ENCODE data around the gene PLPP4.

The PLPP4 gene

GRCh38 chr10:120606051-120606764, 149.2 kb downstream of the PLPP4 start:
- POLR2A ChIA-PET = no interaction called here
- TF ChIP-seq CTCF (IDR thresholded peaks at IDR 0.05; ENCODE audit: control extremely low read depth, extremely low read depth, low read depth, missing control alignments) = no peak
- DNase-seq (ENCODE audit: extremely low spot score) = no peak
- CTCF ChIA-PET = no interaction called here

DNA sequence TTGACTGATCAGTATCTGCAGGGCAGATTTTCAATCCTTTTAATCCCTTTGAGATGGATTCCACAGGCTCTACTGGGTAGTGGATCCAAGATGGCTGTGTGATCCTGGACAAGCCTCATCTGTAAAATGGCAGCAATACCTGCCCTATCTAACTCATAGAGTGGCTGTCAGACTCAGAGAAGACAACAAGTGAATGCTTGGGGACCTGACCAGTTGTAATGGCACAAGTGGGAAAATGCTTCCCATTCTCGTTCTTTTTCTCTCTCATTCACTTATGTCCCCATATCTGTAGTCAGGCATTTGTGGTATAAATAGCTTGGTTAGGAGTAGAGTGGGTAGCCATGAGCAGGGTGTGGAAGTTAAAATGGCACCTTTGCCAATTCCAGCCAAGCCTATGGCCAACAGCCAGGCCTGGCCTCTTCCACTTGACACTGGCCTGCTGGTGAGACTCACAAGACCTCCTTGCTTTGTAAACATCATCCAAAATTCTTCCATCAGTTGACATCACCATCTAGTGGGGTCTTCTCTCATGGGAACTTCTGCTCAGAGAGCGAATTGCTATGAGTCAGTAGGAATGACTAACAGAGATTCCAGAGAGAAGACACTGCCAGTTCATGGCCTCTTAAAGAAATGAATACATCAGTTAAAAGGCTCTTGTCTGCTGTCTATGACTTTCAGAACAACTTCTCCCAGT, 150.1 kb downstream of the PLPP4 start:
- no peak for TF ChIP-seq CTCF (IDR thresholded peaks at IDR 0.05; ENCODE audit: control extremely low read depth, extremely low read depth, low read depth, missing control alignments)
- no peak for DNase-seq (ENCODE audit: extremely low spot score)
- POLR2A ChIA-PET = no interaction called here
- CTCF ChIA-PET = no interaction called here

DNA sequence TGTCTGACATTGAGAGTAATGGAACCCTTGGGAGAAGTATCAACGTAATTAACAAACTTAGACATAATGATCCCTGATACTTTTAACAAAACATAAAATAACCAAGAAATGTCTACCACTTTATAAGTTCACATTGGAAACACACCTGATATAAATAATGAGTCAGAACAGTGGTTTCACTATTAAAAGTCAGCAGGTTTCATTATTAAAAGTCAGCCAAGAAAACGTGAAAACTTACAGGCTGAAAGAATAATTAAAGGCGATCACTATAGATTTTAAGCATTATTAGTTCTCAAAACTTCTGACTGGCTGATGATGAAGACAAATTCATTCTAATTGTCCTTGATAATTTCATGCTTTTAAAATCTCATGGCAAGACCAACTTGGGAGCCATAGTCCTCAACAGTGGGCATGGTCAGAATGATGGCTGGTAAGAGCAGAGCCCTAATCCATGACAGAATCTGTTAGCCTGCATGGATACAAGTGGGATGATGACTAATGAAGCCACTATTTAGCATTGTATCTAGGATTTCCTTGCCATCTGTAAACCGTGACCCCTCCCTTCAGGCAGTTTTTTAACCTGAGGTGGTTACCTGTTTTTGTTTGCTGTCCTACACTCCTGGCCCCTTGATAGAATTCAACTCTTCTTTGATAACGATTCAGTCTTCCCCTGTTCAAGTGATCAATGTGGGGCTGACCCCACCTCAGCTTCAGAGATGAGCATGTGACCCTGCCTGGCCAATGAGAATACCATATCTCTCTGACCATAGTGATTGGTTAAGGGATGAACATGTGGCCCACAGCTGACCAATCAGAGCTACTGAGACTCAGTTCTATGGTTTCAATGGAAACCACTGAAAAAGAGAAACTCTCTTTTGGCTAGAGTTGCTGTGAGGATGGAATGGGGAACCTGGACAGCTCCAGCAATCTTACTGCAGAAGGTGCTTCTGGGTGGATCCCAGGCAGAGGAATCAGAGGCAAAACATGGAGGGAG, 151.0 kb downstream of the PLPP4 start:
- CTCF ChIA-PET = no interaction called here
- no peak for TF ChIP-seq CTCF (IDR thresholded peaks at IDR 0.05; ENCODE audit: control extremely low read depth, extremely low read depth, low read depth, missing control alignments)
- POLR2A ChIA-PET = no interaction called here
- DNase-seq (ENCODE audit: extremely low spot score) = no peak

- CTCF ChIA-PET = interaction anchor here (3.4 kb wide), 1 partner anchor 8 kb away, joined by 12 read pairs; no protein-coding TSS in a partner anchor
- POLR2A ChIA-PET = no interaction called here
- TF ChIP-seq CTCF (IDR thresholded peaks at IDR 0.05; ENCODE audit: control extremely low read depth, extremely low read depth, low read depth, missing control alignments) = no peak
- no peak for DNase-seq (ENCODE audit: extremely low spot score)
These were observed 152.0 kb downstream of the PLPP4 start for GRCh38 chr10:120609006-120609405.

DNA sequence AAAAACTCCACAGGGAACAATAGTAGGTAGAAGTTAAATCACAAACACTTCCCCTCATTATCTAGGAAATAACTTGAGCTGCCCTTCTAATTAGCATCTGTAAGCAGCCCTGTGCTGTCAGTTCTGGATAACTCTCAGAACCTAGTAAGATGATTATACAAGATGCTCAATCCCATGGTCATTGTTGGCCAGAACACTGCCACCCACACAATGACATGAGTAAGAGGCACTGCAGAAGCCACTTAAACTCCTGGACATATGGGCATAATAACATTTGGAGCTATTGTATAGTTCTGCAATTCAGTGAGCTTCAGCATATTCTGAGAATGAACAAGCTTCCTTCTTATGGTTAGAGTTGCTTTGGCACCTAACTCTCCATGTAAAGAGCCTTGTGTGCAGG, 153.8 kb downstream of the PLPP4 start:
- no peak for DNase-seq (ENCODE audit: extremely low spot score)
- no peak for TF ChIP-seq CTCF (IDR thresholded peaks at IDR 0.05; ENCODE audit: control extremely low read depth, extremely low read depth, low read depth, missing control alignments)
- ChIA-PET POLR2A (no interaction called here), CTCF (interaction anchor here (1.0 to 3.4 kb wide), 2 partner anchors 10 to 25 kb away, joined by 3 to 12 read pairs; no protein-coding TSS in a partner anchor)

DNA sequence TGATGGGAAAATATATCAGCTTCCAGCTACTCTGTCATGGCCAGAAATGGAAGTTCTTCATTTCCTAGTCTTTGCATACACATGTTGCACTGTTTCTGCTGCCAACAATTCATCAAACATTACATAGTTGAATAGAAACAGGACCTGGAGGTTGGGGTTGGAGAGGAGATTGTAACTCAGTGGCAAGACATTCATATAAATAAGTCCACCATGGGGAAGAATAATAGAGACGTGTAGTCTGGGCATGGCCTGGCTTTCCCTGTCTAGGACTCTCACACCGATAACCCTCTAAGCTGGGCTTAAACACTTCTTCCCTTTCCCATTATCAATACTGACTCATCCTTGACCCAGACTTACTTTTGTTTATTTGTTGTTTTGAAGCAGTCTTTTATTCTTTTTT, 155.7 kb downstream of the PLPP4 start:
- DNase-seq (ENCODE audit: extremely low spot score) = no peak
- TF ChIP-seq CTCF (IDR thresholded peaks at IDR 0.05; ENCODE audit: control extremely low read depth, extremely low read depth, low read depth, missing control alignments) = no peak
- ChIA-PET POLR2A (no interaction called here), CTCF (interaction anchor here (1.0 to 1.5 kb wide), 2 partner anchors 22 to 124 kb away, joined by 3 to 5 read pairs; no protein-coding TSS in a partner anchor)
